ENCODE data around the gene MAPK1.

- TF ChIP-seq GATA2 (IDR thresholded peaks at IDR 0.05; ENCODE audit: insufficient read depth, insufficient read length, low read depth, low read length) = no peak
- no peak for TF ChIP-seq CTCF (IDR thresholded peaks at IDR 0.05; ENCODE audit: extremely low read depth in 1 of 2, insufficient read depth in 1 of 2, low read depth in 1 of 2, low read length in 2 of 2)
- no peak for TF ChIP-seq POLR2A (IDR thresholded peaks at IDR 0.05; ENCODE audit: low read depth, low read length)
These were observed 55.5 kb downstream of the MAPK1 start for GRCh38 chr22:21811982-21812381.

Data from endothelial cell of umbilical vein (primary cell).